Osteoblast (primary cell): ENCODE data around the gene SPNS1. TPM values are rescaled to one million over a fixed set of nuclear protein-coding genes. Genes with fewer than 3 reads are reported as not detected.

Source experiments
- DNase-seq: peaks from one replicate; pipeline ENCODE4 v3.0.0; 2011; ENCODE audit warnings: low spot score, mixed read lengths; ENCODE audit not compliant: insufficient read length; ENCODE audit errors: missing footprints
- H2AFZ ChIP-seq: 2 replicates; pipeline ENCODE4 v1.6.0; 2011; ENCODE audit warnings: mild to moderate bottlenecking, low read length
- H3K27ac ChIP-seq: 2 replicates; pipeline ENCODE4 v1.5.1; 2011; ENCODE audit warnings: mild to moderate bottlenecking, low read depth, low read length, moderate library complexity
- H3K27me3 ChIP-seq: 2 replicates; pipeline ENCODE4 v1.6.0; 2012; ENCODE audit warnings: mild to moderate bottlenecking, control low read depth, inconsistent platforms, low read length, moderate library complexity; ENCODE audit not compliant: insufficient read depth
- H3K36me3 ChIP-seq: 2 replicates; pipeline ENCODE4 v1.5.1; 2011; ENCODE audit warnings: mild to moderate bottlenecking, low read length, control low read depth, moderate library complexity; ENCODE audit not compliant: insufficient read depth
- H3K4me1 ChIP-seq: 2 replicates; pipeline ENCODE4 v1.5.1; 2011; ENCODE audit warnings: mild to moderate bottlenecking, low read length, control low read depth, moderate library complexity; ENCODE audit not compliant: insufficient read depth
- H3K4me2 ChIP-seq: 2 replicates; pipeline ENCODE4 v1.6.0; 2011; ENCODE audit warnings: mild to moderate bottlenecking, low read length; ENCODE audit not compliant: insufficient read depth
- H3K4me3 ChIP-seq: fragments of 200-600 bp; sonication (generic); 3 replicates; pipeline ENCODE4 v1.5.1; 2012; ENCODE audit warnings: mild to moderate bottlenecking, low read length, inconsistent platforms; ENCODE audit not compliant: insufficient read depth
- H3K79me2 ChIP-seq: 2 replicates; pipeline ENCODE4 v1.6.0; 2012; ENCODE audit warnings: mild to moderate bottlenecking, low read length, control low read depth, inconsistent platforms; ENCODE audit not compliant: insufficient read depth
- H3K9me3 ChIP-seq: 2 replicates; pipeline ENCODE4 v1.5.1; 2011; ENCODE audit warnings: low read depth, low read length, control low read depth
- H4K20me1 ChIP-seq: 2 replicates; pipeline ENCODE4 v1.6.0; 2012; ENCODE audit warnings: mild to moderate bottlenecking, low read length, control low read depth; ENCODE audit not compliant: insufficient read depth
- CTCF ChIP-seq: IDR thresholded peaks from 2 replicates; pipeline ENCODE4 v1.5.1; 2011; ENCODE audit warnings: mild to moderate bottlenecking, low read depth, low read length, moderate library complexity; ENCODE audit errors: extremely low read depth
- total RNA-seq: library from RNA; depleted of rRNA; stranded (reverse); fragments of >200 nt; gene quantifications from 2 replicates; pipeline ENCODE4 v1.2.3, GENCODE V29; 2012

SPNS1 gene
- total RNA-seq, 1 donor, result 50.7 TPM

DNA sequence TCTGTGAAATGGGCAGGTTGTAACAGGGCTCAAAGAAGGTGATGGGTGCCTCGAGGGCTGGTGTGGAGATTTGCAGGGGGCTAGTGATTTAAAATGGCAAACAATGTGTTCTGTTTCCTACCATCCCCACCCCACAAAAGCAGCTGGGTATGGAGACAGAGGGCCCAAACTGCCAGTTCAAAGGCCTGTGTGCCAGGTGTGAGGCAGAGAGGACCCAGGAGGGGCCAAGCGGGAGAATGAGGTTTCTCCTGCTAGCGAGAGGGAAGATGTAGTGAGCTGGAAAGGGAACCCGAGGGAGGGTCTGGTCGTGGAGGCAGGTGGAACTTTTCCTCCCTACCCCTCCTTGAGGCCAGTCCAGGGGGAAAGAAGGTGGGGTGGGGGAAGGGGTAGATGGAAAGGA is 49.7 kb downstream of the SPNS1 start:
- H3K4me1 ChIP-seq, result peaks cover 10% of the 10 kb centered on the region
- H3K4me2 ChIP-seq, result no peak overlapping the region
- no peak overlapping the region for H3K4me3 ChIP-seq
- TF ChIP-seq CTCF, result no peak
- no peaks in the 10 kb centered on the region for H3K27me3 ChIP-seq
- H2AFZ ChIP-seq, result no peak overlapping the region
- H3K36me3 ChIP-seq, result no peaks in the 10 kb centered on the region
- no peaks in the 10 kb centered on the region for H3K9me3 ChIP-seq
- DNase-seq, result peak; percentile 11
- no peak overlapping the region for H3K27ac ChIP-seq
- H4K20me1 ChIP-seq, result no peaks in the 10 kb centered on the region
- no peaks in the 10 kb centered on the region for H3K79me2 ChIP-seq

- Histone ChIP-seq H3K27me3 (no peaks in the 10 kb centered on the region), H3K4me3 (no peak overlapping the region), H2AFZ (no peak overlapping the region), H3K4me2 (no peak overlapping the region), H3K4me1 (peaks cover 16% of the 10 kb centered on the region), H3K9me3 (no peaks in the 10 kb centered on the region), H3K36me3 (no peaks in the 10 kb centered on the region), H3K79me2 (no peaks in the 10 kb centered on the region), H4K20me1 (no peaks in the 10 kb centered on the region), H3K27ac (no peak overlapping the region)
- peak; percentile 22 for DNase-seq
- no peak for TF ChIP-seq CTCF
Measured at GRCh38 chr16:29025218-29025617, 50.6 kb downstream of the SPNS1 start.

GRCh38 chr16:29025735-29026134 is 51.2 kb downstream of the SPNS1 start:
- no peak for DNase-seq
- Histone ChIP-seq H3K27me3 (no peaks in the 10 kb centered on the region), H3K36me3 (no peaks in the 10 kb centered on the region), H2AFZ (no peak overlapping the region), H3K9me3 (no peaks in the 10 kb centered on the region), H3K4me2 (no peak overlapping the region), H3K79me2 (no peaks in the 10 kb centered on the region), H3K27ac (no peak overlapping the region), H3K4me1 (peaks cover 15% of the 10 kb centered on the region), H3K4me3 (no peak overlapping the region), H4K20me1 (no peaks in the 10 kb centered on the region)
- TF ChIP-seq CTCF, result no peak

GRCh38 chr16:29028457-29029167 is 54.0 kb downstream of the SPNS1 start:
- Histone ChIP-seq H4K20me1 (no peaks in the 10 kb centered on the region), H3K9me3 (no peaks in the 10 kb centered on the region), H3K4me3 (peak overlapping the region; percentile 43), H3K27ac (peak overlapping the region; percentile 66), H3K36me3 (no peaks in the 10 kb centered on the region), H3K4me1 (peaks cover 13% of the 10 kb centered on the region), H3K4me2 (peak overlapping the region; percentile 73), H3K27me3 (no peaks in the 10 kb centered on the region), H3K79me2 (no peaks in the 10 kb centered on the region), H2AFZ (peak overlapping the region; percentile 85)
- TF ChIP-seq CTCF, result no peak
- DNase-seq, result no peak
